SK-N-SH (cell line): ENCODE measurements around the gene HSPA1L. TPM values are rescaled to one million over a fixed set of nuclear protein-coding genes. Genes with fewer than 3 reads are reported as not detected.

Source experiments
- CTCF ChIA-PET: fragments of 300-600, 350-600 bp; formaldehyde crosslinking; extraction: SDS; loops from one replicate; lab custom pipeline; 2021; lab: Yijun Ruan, JAX
- POLR2A ChIA-PET: fragments of 350-600 bp; sonication (Branson Sonifier 250); formaldehyde crosslinking; extraction: SDS; loops from one replicate; lab custom pipeline; 2020; ENCODE audit warnings: antibody characterized with exemption, inconsistent platforms; lab: Yijun Ruan, JAX
- DNase-seq: peaks from one replicate; pipeline ENCODE4 v3.0.0; 2012
- H2AFZ ChIP-seq: fragments of 200-600 bp; sonication (generic); 2 replicates; pipeline ENCODE4 v1.8.1; 2016; ENCODE audit warnings: antibody characterized with exemption, mild to moderate bottlenecking, low read depth
- H3F3A ChIP-seq: fragments of 200-600 bp; sonication (generic); replicated peaks from 2 replicates; pipeline ENCODE3; 2016; ENCODE audit warnings: antibody characterized with exemption, mild to moderate bottlenecking; ENCODE audit not compliant: insufficient read depth
- H3K27ac ChIP-seq, 2 experiments: fragments of 200-500 bp in 1 of 2; fragments of 200-600 bp in 1 of 2; sonication (Bioruptor generic) in 1 of 2; sonication (generic), shearing (Covaris generic) in 1 of 2; 2 replicates each; pipeline versions ENCODE4 v1.5.1 to v1.6.1; 2014 to 2016; ENCODE audit warnings: low read depth in 2 of 2, inconsistent platforms in 1 of 2, low read length in 1 of 2, mild to moderate bottlenecking in 1 of 2, mixed read lengths in 1 of 2
- H3K27me3 ChIP-seq: fragments of 200-600 bp; sonication (generic), shearing (Covaris generic); 2 replicates; pipeline ENCODE4 v1.6.1; 2016; ENCODE audit warnings: mixed run types; ENCODE audit not compliant: insufficient read depth
- H3K36me3 ChIP-seq, 2 experiments: fragments of 200-500 bp in 1 of 2; fragments of 200-600 bp in 1 of 2; sonication (Bioruptor generic) in 1 of 2; sonication (generic) in 1 of 2; replicated peaks in 1 of 2; 2 replicates each; pipeline versions ENCODE3 to v1.5.1; 2014 to 2016; ENCODE audit warnings: low read length in 1 of 2, mild to moderate bottlenecking in 1 of 2; ENCODE audit not compliant: insufficient read depth in 2 of 2, control insufficient read depth in 1 of 2
- H3K4me1 ChIP-seq, 2 experiments: fragments of 200-500 bp in 1 of 2; fragments of 200-600 bp in 1 of 2; sonication (Bioruptor generic) in 1 of 2; sonication (generic), shearing (Covaris generic) in 1 of 2; 2 replicates each; pipeline versions ENCODE4 v1.5.1 to v1.6.1; 2014 to 2016; ENCODE audit warnings: low read depth in 1 of 2, low read length in 1 of 2, mixed run types in 1 of 2; ENCODE audit not compliant: insufficient read depth in 2 of 2, control insufficient read depth in 1 of 2
- H3K4me2 ChIP-seq: fragments of 200-600 bp; sonication (generic), shearing (Covaris generic); 2 replicates; pipeline ENCODE4 v1.6.1; 2017; ENCODE audit warnings: mixed run types
- H3K4me3 ChIP-seq, 2 experiments: fragments of 200-500 bp in 1 of 2; fragments of 200-600 bp in 1 of 2; sonication (Bioruptor generic) in 1 of 2; sonication (generic), shearing (Covaris generic) in 1 of 2; 2 replicates each; pipeline versions ENCODE4 v1.5.1 to v1.8.1; 2014 to 2016; ENCODE audit warnings: low read depth in 2 of 2, inconsistent platforms in 1 of 2, low read length in 1 of 2, mild to moderate bottlenecking in 1 of 2, mixed read lengths in 1 of 2, moderate library complexity in 1 of 2
- H3K79me2 ChIP-seq: fragments of 200-600 bp; sonication (generic); 2 replicates; pipeline ENCODE4 v1.8.1; 2017; ENCODE audit warnings: mild to moderate bottlenecking; ENCODE audit not compliant: insufficient read depth
- H3K9ac ChIP-seq: fragments of 200-600 bp; sonication (generic); 2 replicates; pipeline ENCODE4 v1.6.1; 2017; ENCODE audit warnings: mixed run types
- H3K9me2 ChIP-seq: fragments of 200-600 bp; sonication (generic); 2 replicates; pipeline ENCODE4 v1.6.1; 2017; ENCODE audit warnings: mixed run types
- H3K9me3 ChIP-seq: fragments of 200-600 bp; sonication (generic); 2 replicates; pipeline ENCODE4 v1.6.1; 2017; ENCODE audit warnings: mixed run types, mild to moderate bottlenecking, moderate library complexity
- H4K20me1 ChIP-seq: fragments of 200-600 bp; sonication (generic); 2 replicates; pipeline ENCODE4 v1.6.1; 2017; ENCODE audit warnings: mild to moderate bottlenecking, mixed run types; ENCODE audit not compliant: insufficient read depth
- CTCF ChIP-seq: fragments of 200-600 bp; sonication (generic); IDR thresholded peaks from 2 replicates; pipeline ENCODE4 v1.6.1; 2017; ENCODE audit warnings: antibody characterized with exemption, mild to moderate bottlenecking, moderate library complexity
- ELF1 ChIP-seq: IDR thresholded peaks from 2 replicates; pipeline ENCODE4 v1.4.0; 2012
- EZH2phosphoT487 ChIP-seq: fragments of 200-600 bp; sonication (generic); IDR thresholded peaks from 2 replicates; pipeline ENCODE4 v1.6.1; 2017; ENCODE audit warnings: low read depth, mixed run types, mild to moderate bottlenecking, antibody characterized with exemption, moderate library complexity, borderline replicate concordance
- FOSL2 ChIP-seq: IDR thresholded peaks from 2 replicates; pipeline ENCODE4 v1.4.0; 2012; ENCODE audit warnings: low read depth, mild to moderate bottlenecking, moderate library complexity, borderline replicate concordance
- FOXM1 ChIP-seq: IDR thresholded peaks from 2 replicates; pipeline ENCODE4 v1.4.0; 2012; ENCODE audit warnings: low read depth, mild to moderate bottlenecking
- GATA2 ChIP-seq: sonication (generic); formaldehyde crosslinking; IDR thresholded peaks from 2 replicates; pipeline ENCODE4 v1.5.0; 2020; ENCODE audit warnings: mild to moderate bottlenecking, missing genetic modification reagents
- IRF3 ChIP-seq: fragments of 150-350 bp; IDR thresholded peaks from 2 replicates; pipeline ENCODE4 v1.6.1; 2016; ENCODE audit warnings: mild to moderate bottlenecking, low read depth, low read length
- MXI1 ChIP-seq: IDR thresholded peaks from 2 replicates; pipeline ENCODE4 v1.6.1; 2012; ENCODE audit warnings: mild to moderate bottlenecking, low read depth, low read length, improper control_type of control experiment
- NRF1 ChIP-seq: IDR thresholded peaks from 2 replicates; pipeline ENCODE4 v1.6.1; 2012; ENCODE audit warnings: low read depth, mild to moderate bottlenecking, low read length
- PBX3 ChIP-seq: IDR thresholded peaks from 2 replicates; pipeline ENCODE4; 2012
- TCF12 ChIP-seq: IDR thresholded peaks from 2 replicates; pipeline ENCODE4 v1.4.0; 2012
- USF2 ChIP-seq: fragments of 150-350 bp; IDR thresholded peaks from 2 replicates; pipeline ENCODE4 v1.6.1; 2017; ENCODE audit warnings: antibody characterized with exemption, low read length, low read depth, borderline replicate concordance
- WGBS: methylation state at CpG from one replicate; pipeline ENCODE4 v1.1.6; 2017; ENCODE audit warnings: low lambda C conversion rate; 5-methylcytosine and 5-hydroxymethylcytosine counted together
- polyA plus RNA-seq, 3 experiments: library from polyadenylated mRNA; depleted of rRNA; stranded (reverse); fragments of >200 nt; gene quantifications; 2 replicates each; pipeline ENCODE4 v1.2.3, GENCODE V29; 2012

Gene HSPA1L
- polyA plus RNA-seq, 1 of the 3 experiments (the other 2 are of a cell fraction): 0.69 TPM

- peaks cover 3% of the 10 kb centered on the region for H3F3A ChIP-seq
- no peak for DNase-seq
- no peaks in the 10 kb centered on the region for H3K27me3 ChIP-seq
- TF ChIP-seq FOSL2 (no peak), NRF1 (no peak), ELF1 (no peak), PBX3 (no peak), TCF12 (no peak), CTCF (no peak), IRF3 (no peak), EZH2phosphoT487 (no peak)
- peaks cover 14 to 65% of the 10 kb centered on the region in 2 experiments for H3K36me3 ChIP-seq
- no peak overlapping the region for H3K9ac ChIP-seq
- no peak overlapping the region for H3K4me3 ChIP-seq
- H3K4me1 ChIP-seq: peaks cover 9 to 10% of the 10 kb centered on the region in 2 experiments; a peak in 2 of 4 replicates
- H3K27ac ChIP-seq: no peak overlapping the region
- no peak overlapping the region for H2AFZ ChIP-seq
- no peaks in the 10 kb centered on the region for H4K20me1 ChIP-seq
- ChIA-PET CTCF (interaction anchor here (1.5 to 9.9 kb wide), 2 partner anchors 9 to 12 kb away, joined by 5 to 62 read pairs; no protein-coding TSS in a partner anchor), POLR2A (no interaction called here)
- no peak overlapping the region for H3K4me2 ChIP-seq
- H3K9me3 ChIP-seq: no peaks in the 10 kb centered on the region
- no peaks in the 10 kb centered on the region for H3K9me2 ChIP-seq
- H3K79me2 ChIP-seq: no peaks in the 10 kb centered on the region
- WGBS: 95% methylated on average over 21 of the region's 23 CpGs
These were observed 33.6 kb downstream of the HSPA1L start for GRCh38 chr6:31781244-31782125.

GRCh38 chr6:31780507-31781243, 34.4 kb downstream of the HSPA1L start:
- CTCF ChIA-PET: interaction anchor here (1.5 to 9.9 kb wide), 2 partner anchors 10 to 11 kb away, joined by 5 to 62 read pairs; no protein-coding TSS in a partner anchor
- H3K36me3 ChIP-seq: peaks cover 11 to 65% of the 10 kb centered on the region in 2 experiments

More at GRCh38 chr6:31780507-31781243, 34.4 kb downstream of the HSPA1L start:
- no peaks in the 10 kb centered on the region for H4K20me1 ChIP-seq
- peaks cover 3% of the 10 kb centered on the region for H3F3A ChIP-seq
- H3K9ac ChIP-seq: no peak overlapping the region
- TF ChIP-seq PBX3 (no peak), GATA2 (CRISPR knock-in tag) (no peak), FOXM1 (no peak), FOSL2 (no peak), USF2 (no peak), EZH2phosphoT487 (no peak), MXI1 (no peak)
- no peaks in the 10 kb centered on the region for H3K27me3 ChIP-seq
- POLR2A ChIA-PET: interaction anchor here (1.0 kb wide), 1 partner anchor 15 kb away, joined by 3 read pairs; the partner anchor contains the start of gene VARS1
- no peaks in the 10 kb centered on the region for H3K79me2 ChIP-seq
- DNase-seq: peak; percentile 11
- no peaks in the 10 kb centered on the region for H3K9me3 ChIP-seq
- no peak overlapping the region for H2AFZ ChIP-seq
- H3K4me1 ChIP-seq: peaks cover 9 to 10% of the 10 kb centered on the region in 2 experiments; a peak in 2 of 4 replicates
- H3K4me3 ChIP-seq: no peak overlapping the region
- no peak overlapping the region for H3K4me2 ChIP-seq
- no peak overlapping the region for H3K27ac ChIP-seq
- no peaks in the 10 kb centered on the region for H3K9me2 ChIP-seq
- 89% methylated on average over 13 of the region's 20 CpGs for WGBS
